Endothelial cell of umbilical vein (primary cell): Measurements from ENCODE around the gene ULK4. TPM values are rescaled to one million over a fixed set of nuclear protein-coding genes. Genes with fewer than 3 reads are reported as not detected.

Source experiments
- BruUV-seq: library from RNA; stranded (reverse); fragments of 400-500 nt; replicated peaks from 2 replicates; lab custom pipeline; 2021; lab: Mats Ljungman, UMichigan
- CTCF ChIA-PET: fragments of 300-600, 350-600 bp; sonication (Branson Sonifier 250); formaldehyde crosslinking; loops from one replicate; lab custom pipeline; 2021; ENCODE audit warnings: antibody characterized with exemption, inconsistent platforms; lab: Charles Lee
- POLR2A ChIA-PET: fragments of 300-600, 350-600 bp; sonication (Branson Sonifier 250); formaldehyde crosslinking; loops from one replicate; lab custom pipeline; 2021; ENCODE audit warnings: antibody characterized with exemption, inconsistent platforms; lab: Charles Lee
- DNase-seq: peaks from one replicate; pipeline ENCODE4 v3.0.0-alpha.2; 2011; ENCODE audit warnings: low read depth, low spot score
- FAIRE-seq: peaks from 2 replicates; lab custom pipeline; 2011; peaks lifted over from hg19 to GRCh38; lab: Jason Lieb, UNC
- H2AFZ ChIP-seq: 2 replicates; pipeline ENCODE4 v1.6.0; 2012; ENCODE audit warnings: low read depth, low read length, control low read depth, inconsistent platforms
- H3K27ac ChIP-seq: 2 replicates; pipeline ENCODE4 v1.5.1; 2011; ENCODE audit warnings: low read depth, mild to moderate bottlenecking, control low read depth, low read length, moderate library complexity; ENCODE audit not compliant: insufficient read depth
- H3K27me3 ChIP-seq, 2 experiments: 2 replicates each; pipeline versions ENCODE4 v1.6.0 to v1.6.1; 2011; ENCODE audit warnings: low read length in 2 of 2, mixed read lengths in 1 of 2; ENCODE audit not compliant: control insufficient read depth in 2 of 2, insufficient read depth in 2 of 2
- H3K36me3 ChIP-seq, 2 experiments: 2 replicates in 1 of 2; 3 replicates in 1 of 2; pipeline ENCODE4 v1.5.1; 2011; ENCODE audit warnings: low read length in 2 of 2, mild to moderate bottlenecking in 1 of 2, moderate library complexity in 1 of 2; ENCODE audit not compliant: control insufficient read depth in 2 of 2, insufficient read depth in 2 of 2; ENCODE audit errors: extremely low read depth in 1 of 2
- H3K4me1 ChIP-seq: 3 replicates; pipeline ENCODE4 v1.5.1; 2011; ENCODE audit warnings: mild to moderate bottlenecking, low read length; ENCODE audit not compliant: control insufficient read depth, insufficient read depth; ENCODE audit errors: extremely low read depth
- H3K4me2 ChIP-seq: 2 replicates; pipeline ENCODE4 v1.6.1; 2011; ENCODE audit warnings: low read length, control low read depth, mixed read lengths; ENCODE audit not compliant: insufficient read depth
- H3K4me3 ChIP-seq, 3 experiments: fragments of 200-600 bp in 1 of 3; sonication (generic), shearing (Covaris generic) in 1 of 3; replicated peaks in 1 of 3; 2 replicates each; pipeline ENCODE4 v1.5.1; 2011 to 2016; ENCODE audit warnings: control low read depth in 3 of 3, low read length in 3 of 3, mild to moderate bottlenecking in 2 of 3, inconsistent platforms in 1 of 3, low read depth in 1 of 3, moderate library complexity in 1 of 3; ENCODE audit not compliant: insufficient read depth in 1 of 3
- H3K79me2 ChIP-seq: 2 replicates; pipeline ENCODE4 v1.6.0; 2012; ENCODE audit warnings: low read length, inconsistent platforms; ENCODE audit not compliant: control insufficient read depth, insufficient read depth
- H3K9ac ChIP-seq: replicated peaks from 2 replicates; pipeline ENCODE3; 2011; ENCODE audit warnings: low read length, control low read depth; ENCODE audit not compliant: insufficient read depth; ENCODE audit errors: extremely low read depth
- H3K9me1 ChIP-seq: replicated peaks from 3 replicates; pipeline ENCODE4 v1.6.0; 2011; ENCODE audit warnings: mild to moderate bottlenecking, low read length; ENCODE audit not compliant: control insufficient read depth, insufficient read depth; ENCODE audit errors: extremely low read depth
- H3K9me3 ChIP-seq: replicated peaks from 2 replicates; pipeline ENCODE4 v1.5.1; 2012; ENCODE audit warnings: low read length, inconsistent platforms; ENCODE audit not compliant: control insufficient read depth, insufficient read depth
- H4K20me1 ChIP-seq: replicated peaks from 2 replicates; pipeline ENCODE3; 2011; ENCODE audit warnings: mild to moderate bottlenecking, low read length; ENCODE audit not compliant: control insufficient read depth, insufficient read depth; ENCODE audit errors: extremely low read depth
- CTCF ChIP-seq, 2 donors: IDR thresholded peaks; 1 replicate in 1 of 2; 2 replicates in 1 of 2; pipeline ENCODE4 v1.5.1; 2011; ENCODE audit warnings: low read length in 2 of 2, mild to moderate bottlenecking in 2 of 2, moderate library complexity in 2 of 2, control low read depth in 1 of 2, inconsistent platforms in 1 of 2, low read depth in 1 of 2; ENCODE audit not compliant: insufficient read depth in 1 of 2; ENCODE audit errors: extremely low read depth in 1 of 2
- EZH2 ChIP-seq: IDR thresholded peaks from 2 replicates; pipeline ENCODE4 v1.6.1; 2012; ENCODE audit warnings: borderline replicate concordance, low read depth, mild to moderate bottlenecking, moderate library complexity, low read length, inconsistent platforms; ENCODE audit not compliant: severe bottlenecking
- FOS ChIP-seq: IDR thresholded peaks from 2 replicates; pipeline ENCODE4 v1.6.1; 2011; ENCODE audit warnings: mild to moderate bottlenecking, low read length, moderate library complexity, borderline replicate concordance; ENCODE audit not compliant: insufficient read depth
- GATA2 ChIP-seq: IDR thresholded peaks from 2 replicates; pipeline ENCODE4 v1.7.0; 2011; ENCODE audit warnings: low read depth, mild to moderate bottlenecking, moderate library complexity, mixed read lengths, low read length; ENCODE audit not compliant: insufficient read length, insufficient read depth
- JUN ChIP-seq: IDR thresholded peaks from 2 replicates; pipeline ENCODE4 v1.6.1; 2011; ENCODE audit warnings: borderline replicate concordance, low read depth; ENCODE audit not compliant: insufficient read length, insufficient read depth
- MAX ChIP-seq: IDR thresholded peaks from 2 replicates; pipeline ENCODE4 v1.6.1; 2011; ENCODE audit not compliant: insufficient read depth, insufficient read length
- MYC ChIP-seq: IDR thresholded peaks from one replicate; pipeline ENCODE4 v1.6.1; 2011; ENCODE audit warnings: mild to moderate bottlenecking, low read depth, low read length
- POLR2A ChIP-seq: IDR thresholded peaks from 2 replicates; pipeline ENCODE4 v1.6.1; 2012; ENCODE audit warnings: low read depth, mild to moderate bottlenecking, control low read depth, low read length
- POLR2AphosphoS5 ChIP-seq: IDR thresholded peaks from 2 replicates; pipeline ENCODE4 v1.6.1; 2012; ENCODE audit warnings: low read depth, mild to moderate bottlenecking, control low read depth, low read length, moderate library complexity; ENCODE audit not compliant: insufficient read depth
- dilution Hi-C: fragments of 300-500 bp; cut with MboI; formaldehyde crosslinking; loops from one replicate; pipeline ENCODE4 v1.15.0; 2019; ENCODE audit warnings: low sequenced_read_pairs; ENCODE audit not compliant: extremely low pct_ligation_motif_present
- intact Hi-C: fragments of 100-400 bp; cut with micrococcal nuclease; formaldehyde crosslinking; loops from one replicate; pipeline ENCODE4 v1.10.0; 2022
- polyA plus RNA-seq, 4 experiments: library from polyadenylated mRNA; depleted of rRNA in 3 of 4; stranded (reverse) in 3 of 4; unstranded in 1 of 4; fragments of >200 nt; gene quantifications; 2 replicates each; pipeline versions ENCODE4 v1.2.1 to v1.2.3, GENCODE V29; 2011 to 2012; ENCODE audit warnings: missing spikeins in 1 of 4
- total RNA-seq: library from RNA; stranded (reverse); gene quantifications from 2 replicates; pipeline ENCODE4 v1.2.3, GENCODE V29; 2021

ULK4 gene
- total and polyA plus RNA-seq, 2 donors (not counting 3 experiments of a cell fraction or from before 2014, with no cell fraction given): 3.3 to 16.0 TPM

- FAIRE-seq (no peak), DNase-seq (no peak)
- dilution Hi-C loops (no loop called here), intact Hi-C loops (no loop called here)
- Histone ChIP-seq H3K4me2 (no peak overlapping the region), H2AFZ (no peak overlapping the region), H3K4me3 (no peak overlapping the region), H3K4me1 (peaks cover 6% of the 10 kb centered on the region), H3K9me3 (no peaks in the 10 kb centered on the region), H3K36me3 (no peaks in the 10 kb centered on the region), H3K27me3 (no peaks in the 10 kb centered on the region), H3K27ac (no peak overlapping the region), H3K9ac (no peak overlapping the region), H3K79me2 (no peaks in the 10 kb centered on the region), H3K9me1 (no peaks in the 10 kb centered on the region), H4K20me1 (no peaks in the 10 kb centered on the region)
- TF ChIP-seq FOS: no peak
- TF ChIP-seq POLR2AphosphoS5: no peak
- no peak for TF ChIP-seq CTCF (IDR thresholded peaks at IDR 0.05; ENCODE audit: extremely low read depth in 1 of 2, insufficient read depth in 1 of 2, low read depth in 1 of 2, low read length in 2 of 2)
- no peak for TF ChIP-seq JUN
- no peak for TF ChIP-seq MYC
- TF ChIP-seq MAX: no peak
- no peak for TF ChIP-seq POLR2A
- no peak for TF ChIP-seq EZH2
- no peak for TF ChIP-seq GATA2
- no TSS peak for BruUV-seq
- CTCF ChIA-PET: no interaction called here
- POLR2A ChIA-PET: no interaction called here
These were observed 501.2 kb downstream of the ULK4 start for GRCh38 chr3:41460736-41461135.
